NT2/D1 (cell line): ENCODE data around the gene ZXDA.

ENCODE experiments used
- YY1 ChIP-seq: IDR thresholded peaks from 2 replicates; pipeline ENCODE4 v1.6.1; 2011; ENCODE audit not compliant: insufficient read length, insufficient read depth
- ZNF274 ChIP-seq: IDR thresholded peaks from 2 replicates; pipeline ENCODE4 v1.6.1; 2011; ENCODE audit warnings: mild to moderate bottlenecking, low read depth, low read length

DNA sequence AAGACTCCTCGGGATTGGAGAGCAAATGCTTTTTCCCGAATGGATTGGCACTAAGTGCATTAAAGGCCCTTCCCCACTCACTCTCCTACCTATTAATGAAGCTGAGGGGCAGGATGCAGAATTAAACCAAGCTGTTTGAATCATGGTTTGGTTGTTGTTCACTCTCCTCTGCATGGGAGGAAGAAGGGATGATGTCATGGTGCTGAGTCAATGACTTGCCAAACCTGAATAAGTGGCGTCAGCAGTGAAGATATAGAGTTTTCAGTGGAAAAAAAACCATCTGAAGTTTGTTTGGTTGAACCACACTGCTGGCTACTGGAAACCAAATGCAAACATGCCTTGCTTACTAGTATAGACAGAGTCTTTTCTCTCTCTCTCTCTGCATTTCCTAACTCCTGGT lies 19.8 kb upstream of the ZXDA start:
- TF ChIP-seq ZNF274 (no peak), YY1 (no peak)
